ENCODE results near the gene SRP14.

GRCh38 chr15:40008061-40008765, 30.8 kb downstream of the SRP14 start:
- TF ChIP-seq CTCF (IDR thresholded peaks at IDR 0.05) (no peak), POLR2A (IDR thresholded peaks at IDR 0.05) (no peak)

All from adrenal gland (tissue), 5 donors.